Stimulated activated CD8-positive, alpha-beta memory T cell treated with anti-CD3 and anti-CD28 coated beads, Interleukin-15, amount 100 ng/mL, for 48 hours (primary cell): ENCODE results near the gene KLHL17.

Source experiments
- DNase-seq, 2 donors: peaks; one replicate each; pipeline ENCODE4 v3.0.0-alpha.2; 2020; ENCODE audit warnings: low read depth in 2 of 2

KLHL17 gene

GRCh38 chr1:960363-961131 lies at the start of gene KLHL17:
Gene KLHL17 (plus strand): TSS chr1:960584. CDS start chr1:960694, 110 bp downstream.
- peak; percentile 75 to 76 for DNase-seq

GRCh38 chr1:910881-911721 lies 49.3 kb upstream of the KLHL17 start:
- no peak for DNase-seq

- no peak for DNase-seq
These were observed 48.3 kb upstream of the KLHL17 start for GRCh38 chr1:911875-912739.

GRCh38 chr1:912740-913301 lies 47.6 kb upstream of the KLHL17 start:
- no peak for DNase-seq

GRCh38 chr1:913491-914130 lies 46.8 kb upstream of the KLHL17 start:
- no peak for DNase-seq

GRCh38 chr1:914131-914890 lies 46.1 kb upstream of the KLHL17 start:
- no peak for DNase-seq

- no peak for DNase-seq
These were observed 45.5 kb upstream of the KLHL17 start for GRCh38 chr1:914891-915280.

GRCh38 chr1:915295-916172 lies 44.9 kb upstream of the KLHL17 start:
- no peak for DNase-seq

- DNase-seq, result no peak
These were observed 44.0 kb upstream of the KLHL17 start for GRCh38 chr1:916173-917075.

- DNase-seq, result no peak
These were observed 43.3 kb upstream of the KLHL17 start for GRCh38 chr1:917076-917459.

- DNase-seq, result no peak
These were observed 42.8 kb upstream of the KLHL17 start for GRCh38 chr1:917466-918091.

GRCh38 chr1:918353-918752 lies 42.0 kb upstream of the KLHL17 start:
- DNase-seq, result no peak

GRCh38 chr1:918843-919242 lies 41.5 kb upstream of the KLHL17 start:
- no peak for DNase-seq

- no peak for DNase-seq
These were observed 41.0 kb upstream of the KLHL17 start for GRCh38 chr1:919271-919872.

- DNase-seq, result no peak
These were observed 40.4 kb upstream of the KLHL17 start for GRCh38 chr1:920010-920409.

- DNase-seq, result no peak
These were observed 39.9 kb upstream of the KLHL17 start for GRCh38 chr1:920521-920920.

GRCh38 chr1:921011-921837 lies 39.2 kb upstream of the KLHL17 start:
- no peak for DNase-seq
